Measurements from ENCODE around the gene GGN. TPM values are rescaled to one million over a fixed set of nuclear protein-coding genes. Genes with fewer than 3 reads are reported as not detected.

The GGN gene
- total RNA-seq, 1 donor = 0.36 TPM

- DNase-seq (ENCODE audit: insufficient read length, low spot score, missing footprints) = peak; percentile 95
- peaks cover 5% of the 10 kb centered on the region for H3K4me1 ChIP-seq (ENCODE audit: insufficient read depth, low read length)
- H3K27me3 ChIP-seq (ENCODE audit: insufficient read depth, low read length) = peaks cover 37% of the 10 kb centered on the region
- peaks cover 5% of the 10 kb centered on the region for H4K20me1 ChIP-seq (ENCODE audit: insufficient read depth, low read length)
- no peaks in the 10 kb centered on the region for H3K79me2 ChIP-seq (ENCODE audit: insufficient read depth, low read length)
- H3K36me3 ChIP-seq (ENCODE audit: insufficient read depth, low read length) = no peaks in the 10 kb centered on the region
- peak overlapping the region; percentile 89 for H2AFZ ChIP-seq (ENCODE audit: low read length)
- no peak overlapping the region for H3K27ac ChIP-seq (ENCODE audit: low read depth, low read length)
- H3K4me2 ChIP-seq (ENCODE audit: insufficient read depth, low read length) = peak overlapping the region; percentile 84
- H3K4me3 ChIP-seq (ENCODE audit: insufficient read depth, low read length) = peak overlapping the region; percentile 70
- no peaks in the 10 kb centered on the region for H3K9me3 ChIP-seq (ENCODE audit: low read depth, low read length)
- TF ChIP-seq, protein P1, sequence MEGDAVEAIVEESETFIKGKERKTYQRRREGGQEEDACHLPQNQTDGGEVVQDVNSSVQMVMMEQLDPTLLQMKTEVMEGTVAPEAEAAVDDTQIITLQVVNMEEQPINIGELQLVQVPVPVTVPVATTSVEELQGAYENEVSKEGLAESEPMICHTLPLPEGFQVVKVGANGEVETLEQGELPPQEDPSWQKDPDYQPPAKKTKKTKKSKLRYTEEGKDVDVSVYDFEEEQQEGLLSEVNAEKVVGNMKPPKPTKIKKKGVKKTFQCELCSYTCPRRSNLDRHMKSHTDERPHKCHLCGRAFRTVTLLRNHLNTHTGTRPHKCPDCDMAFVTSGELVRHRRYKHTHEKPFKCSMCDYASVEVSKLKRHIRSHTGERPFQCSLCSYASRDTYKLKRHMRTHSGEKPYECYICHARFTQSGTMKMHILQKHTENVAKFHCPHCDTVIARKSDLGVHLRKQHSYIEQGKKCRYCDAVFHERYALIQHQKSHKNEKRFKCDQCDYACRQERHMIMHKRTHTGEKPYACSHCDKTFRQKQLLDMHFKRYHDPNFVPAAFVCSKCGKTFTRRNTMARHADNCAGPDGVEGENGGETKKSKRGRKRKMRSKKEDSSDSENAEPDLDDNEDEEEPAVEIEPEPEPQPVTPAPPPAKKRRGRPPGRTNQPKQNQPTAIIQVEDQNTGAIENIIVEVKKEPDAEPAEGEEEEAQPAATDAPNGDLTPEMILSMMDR (IDR thresholded peaks at IDR 0.05; ENCODE audit: extremely low read depth, low read depth, low read length) = no peak
Observed at GRCh38 chr19:38362076-38362945, 25.5 kb downstream of the GGN start.

- Histone ChIP-seq H3K79me2 (ENCODE audit: insufficient read depth, low read length) (no peaks in the 10 kb centered on the region), H2AFZ (ENCODE audit: low read length) (peak overlapping the region; percentile 89), H3K9me3 (ENCODE audit: low read depth, low read length) (no peaks in the 10 kb centered on the region), H3K4me3 (ENCODE audit: insufficient read depth, low read length) (peak overlapping the region; percentile 70), H3K36me3 (ENCODE audit: insufficient read depth, low read length) (no peaks in the 10 kb centered on the region), H3K27me3 (ENCODE audit: insufficient read depth, low read length) (peaks cover 44% of the 10 kb centered on the region), H3K27ac (ENCODE audit: low read depth, low read length) (no peak overlapping the region), H3K4me2 (ENCODE audit: insufficient read depth, low read length) (peak overlapping the region; percentile 84), H4K20me1 (ENCODE audit: insufficient read depth, low read length) (peaks cover 5% of the 10 kb centered on the region), H3K4me1 (ENCODE audit: insufficient read depth, low read length) (peaks cover 5% of the 10 kb centered on the region)
- TF ChIP-seq, protein P1 (IDR thresholded peaks at IDR 0.05; ENCODE audit: extremely low read depth, low read depth, low read length) = no peak
- DNase-seq (ENCODE audit: insufficient read length, low spot score, missing footprints) = peak; percentile 98
Observed at GRCh38 chr19:38361633-38362075, 26.2 kb downstream of the GGN start.

DNA sequence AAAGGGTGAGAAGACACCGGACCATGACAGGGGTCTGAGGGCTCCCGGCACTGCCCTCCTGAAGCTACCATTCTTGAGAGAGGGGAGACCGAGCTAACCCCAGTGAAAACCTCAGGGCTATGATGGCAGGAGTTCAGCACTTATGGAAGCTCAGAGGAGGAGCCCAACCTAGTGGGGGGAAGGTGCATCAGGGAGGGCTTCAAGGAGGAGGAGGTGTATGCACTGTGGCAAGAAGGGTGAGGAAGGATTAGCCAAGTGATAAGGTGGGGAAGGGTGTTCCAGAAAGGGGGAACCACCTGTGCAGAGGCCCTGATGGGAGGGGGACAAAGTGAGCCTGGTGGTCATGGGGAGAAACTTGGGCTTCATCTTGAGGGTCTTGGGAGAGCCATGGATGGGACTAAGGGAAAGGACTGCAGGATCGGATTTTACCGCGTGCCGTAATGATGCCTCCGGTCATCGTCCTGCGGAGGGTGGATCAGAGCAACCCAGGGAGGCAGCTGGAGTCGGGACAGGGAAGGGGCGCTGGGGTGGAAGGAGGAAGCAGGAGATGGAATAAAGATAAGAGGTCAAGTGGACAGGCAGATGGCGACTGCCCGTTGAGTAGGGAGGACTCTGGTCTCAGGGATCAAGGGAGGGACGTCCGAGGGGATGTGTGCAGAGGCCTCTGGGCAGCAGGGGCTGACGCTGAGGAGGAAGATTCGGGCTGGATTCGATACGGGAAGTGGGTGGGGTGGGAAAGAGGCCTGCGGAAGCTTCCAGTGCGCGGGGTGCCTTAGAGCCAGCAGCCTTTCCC lies 26.8 kb downstream of the GGN start:
- H3K27me3 ChIP-seq (ENCODE audit: insufficient read depth, low read length) = peaks cover 49% of the 10 kb centered on the region
- H3K79me2 ChIP-seq (ENCODE audit: insufficient read depth, low read length) = no peaks in the 10 kb centered on the region
- H2AFZ ChIP-seq (ENCODE audit: low read length) = peak overlapping the region; percentile 65
- H3K36me3 ChIP-seq (ENCODE audit: insufficient read depth, low read length) = no peaks in the 10 kb centered on the region
- peaks cover 5% of the 10 kb centered on the region for H4K20me1 ChIP-seq (ENCODE audit: insufficient read depth, low read length)
- no peaks in the 10 kb centered on the region for H3K9me3 ChIP-seq (ENCODE audit: low read depth, low read length)
- no peak for DNase-seq (ENCODE audit: insufficient read length, low spot score, missing footprints)
- H3K4me3 ChIP-seq (ENCODE audit: insufficient read depth, low read length) = peak overlapping the region; percentile 70
- H3K27ac ChIP-seq (ENCODE audit: low read depth, low read length) = no peak overlapping the region
- TF ChIP-seq, protein P1 (IDR thresholded peaks at IDR 0.05; ENCODE audit: extremely low read depth, low read depth, low read length) = no peak
- peak overlapping the region; percentile 84 for H3K4me2 ChIP-seq (ENCODE audit: insufficient read depth, low read length)
- peaks cover 5% of the 10 kb centered on the region for H3K4me1 ChIP-seq (ENCODE audit: insufficient read depth, low read length)

DNA sequence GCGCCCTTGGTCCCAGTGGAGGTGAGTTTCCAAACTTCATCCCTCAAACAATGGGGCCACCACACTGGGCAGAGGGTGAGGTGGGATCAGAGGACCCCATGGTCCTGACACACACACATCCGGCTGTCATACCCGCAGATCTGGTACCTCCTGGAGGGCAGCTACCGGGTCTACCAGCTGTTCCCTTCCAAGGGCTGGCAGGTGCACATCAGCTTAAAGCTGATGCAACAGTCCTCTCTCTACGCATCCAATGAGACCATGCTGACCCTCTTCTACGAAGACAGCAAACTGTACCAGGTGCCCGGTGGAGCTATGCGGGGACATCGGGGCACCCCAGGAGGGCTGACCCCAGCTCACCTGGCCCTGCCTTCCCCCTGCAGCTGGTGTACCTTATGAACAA lies 27.5 kb downstream of the GGN start:
- no peaks in the 10 kb centered on the region for H3K36me3 ChIP-seq (ENCODE audit: insufficient read depth, low read length)
- H3K27me3 ChIP-seq (ENCODE audit: insufficient read depth, low read length) = peaks cover 54% of the 10 kb centered on the region
- H3K79me2 ChIP-seq (ENCODE audit: insufficient read depth, low read length) = no peaks in the 10 kb centered on the region
- no peak overlapping the region for H3K27ac ChIP-seq (ENCODE audit: low read depth, low read length)
- DNase-seq (ENCODE audit: insufficient read length, low spot score, missing footprints) = no peak
- H3K4me3 ChIP-seq (ENCODE audit: insufficient read depth, low read length) = no peak overlapping the region
- H3K4me2 ChIP-seq (ENCODE audit: insufficient read depth, low read length) = no peak overlapping the region
- TF ChIP-seq, protein P1 (IDR thresholded peaks at IDR 0.05; ENCODE audit: extremely low read depth, low read depth, low read length) = no peak
- H3K9me3 ChIP-seq (ENCODE audit: low read depth, low read length) = no peaks in the 10 kb centered on the region
- peaks cover 5% of the 10 kb centered on the region for H4K20me1 ChIP-seq (ENCODE audit: insufficient read depth, low read length)
- peaks cover 5% of the 10 kb centered on the region for H3K4me1 ChIP-seq (ENCODE audit: insufficient read depth, low read length)
- no peak overlapping the region for H2AFZ ChIP-seq (ENCODE audit: low read length)
